Transverse colon (tissue), 4 donors: ENCODE data around the gene GALNT8.

Source experiments
- POLR2A ChIP-seq: fragments of 450-650 bp; IDR thresholded peaks from one replicate; pipeline ENCODE4 v1.6.1; 2016; ENCODE audit warnings: antibody characterized with exemption, mild to moderate bottlenecking, moderate library complexity
- POLR2AphosphoS5 ChIP-seq, 3 donors: sonication (generic); formaldehyde crosslinking; IDR thresholded peaks; one replicate each; pipeline ENCODE4 v1.6.1; 2016; ENCODE audit warnings: antibody characterized with exemption in 3 of 3
- TF ChIP-seq, protein P1 (sequence below), 5 experiments: fragments of 200-600 bp in 3 of 5; fragments of 450-650 bp in 2 of 5; sonication (generic) in 3 of 5; IDR thresholded peaks; 1 replicate in 2 of 5; 2 replicates in 3 of 5; pipeline ENCODE4 v1.5.1; 2016 to 2017; ENCODE audit warnings: antibody characterized with exemption in 5 of 5, inconsistent platforms in 3 of 5, mild to moderate bottlenecking in 2 of 5, moderate library complexity in 1 of 5

DNA sequence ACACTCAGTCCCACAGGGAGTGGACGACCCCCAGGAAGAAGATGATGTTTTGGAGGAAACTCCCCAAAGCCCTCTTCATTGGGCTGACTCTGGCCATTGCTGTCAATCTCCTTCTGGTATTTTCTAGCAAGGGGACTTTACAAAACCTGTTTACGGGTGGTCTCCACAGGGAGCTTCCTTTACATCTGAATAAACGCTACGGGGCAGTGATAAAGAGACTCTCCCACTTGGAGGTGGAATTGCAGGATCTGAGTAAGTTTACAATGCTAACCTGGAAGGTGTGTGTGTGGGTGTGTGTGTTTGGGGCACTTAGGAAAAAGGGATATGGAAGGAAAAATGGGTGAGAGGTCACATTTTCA is 416 bp downstream of the GALNT8 start:
- TF ChIP-seq, protein P1, sequence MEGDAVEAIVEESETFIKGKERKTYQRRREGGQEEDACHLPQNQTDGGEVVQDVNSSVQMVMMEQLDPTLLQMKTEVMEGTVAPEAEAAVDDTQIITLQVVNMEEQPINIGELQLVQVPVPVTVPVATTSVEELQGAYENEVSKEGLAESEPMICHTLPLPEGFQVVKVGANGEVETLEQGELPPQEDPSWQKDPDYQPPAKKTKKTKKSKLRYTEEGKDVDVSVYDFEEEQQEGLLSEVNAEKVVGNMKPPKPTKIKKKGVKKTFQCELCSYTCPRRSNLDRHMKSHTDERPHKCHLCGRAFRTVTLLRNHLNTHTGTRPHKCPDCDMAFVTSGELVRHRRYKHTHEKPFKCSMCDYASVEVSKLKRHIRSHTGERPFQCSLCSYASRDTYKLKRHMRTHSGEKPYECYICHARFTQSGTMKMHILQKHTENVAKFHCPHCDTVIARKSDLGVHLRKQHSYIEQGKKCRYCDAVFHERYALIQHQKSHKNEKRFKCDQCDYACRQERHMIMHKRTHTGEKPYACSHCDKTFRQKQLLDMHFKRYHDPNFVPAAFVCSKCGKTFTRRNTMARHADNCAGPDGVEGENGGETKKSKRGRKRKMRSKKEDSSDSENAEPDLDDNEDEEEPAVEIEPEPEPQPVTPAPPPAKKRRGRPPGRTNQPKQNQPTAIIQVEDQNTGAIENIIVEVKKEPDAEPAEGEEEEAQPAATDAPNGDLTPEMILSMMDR (IDR thresholded peaks at IDR 0.05), result no peak
- no peak for TF ChIP-seq POLR2A
- peak in 1 of 3 donors; percentile 28 for TF ChIP-seq POLR2AphosphoS5 (IDR thresholded peaks at IDR 0.05)
